Keratinocyte (primary cell): ENCODE measurements around the gene YAE1. TPM values are rescaled to one million over a fixed set of nuclear protein-coding genes. Genes with fewer than 3 reads are reported as not detected.

ENCODE experiments used
- DNase-seq: peaks from one replicate; pipeline ENCODE4 v3.0.0-alpha.2; 2011; ENCODE audit warnings: low read depth, missing footprints, low spot score
- FAIRE-seq: peaks from 2 replicates; lab custom pipeline; 2011; peaks lifted over from hg19 to GRCh38; lab: Jason Lieb, UNC
- H2AFZ ChIP-seq: 2 replicates; pipeline ENCODE4 v1.6.0; 2012; ENCODE audit warnings: low read length, control low read depth, inconsistent platforms; ENCODE audit not compliant: control insufficient read depth
- H3K27ac ChIP-seq: 2 replicates; pipeline ENCODE4 v1.5.1; 2011; ENCODE audit warnings: low read length; ENCODE audit not compliant: control insufficient read depth, insufficient read depth
- H3K27me3 ChIP-seq: 3 replicates; pipeline ENCODE4 v1.6.0; 2011; ENCODE audit warnings: low read length; ENCODE audit not compliant: control insufficient read depth, insufficient read depth; ENCODE audit errors: extremely low read depth
- H3K36me3 ChIP-seq, 2 experiments: 2 replicates in 1 of 2; 3 replicates in 1 of 2; pipeline ENCODE4 v1.5.1; 2011; ENCODE audit warnings: low read length in 2 of 2, mild to moderate bottlenecking in 1 of 2; ENCODE audit not compliant: control insufficient read depth in 2 of 2, insufficient read depth in 2 of 2; ENCODE audit errors: extremely low read depth in 1 of 2
- H3K4me1 ChIP-seq: 3 replicates; pipeline ENCODE4 v1.5.1; 2011; ENCODE audit warnings: low read length; ENCODE audit not compliant: control insufficient read depth, insufficient read depth; ENCODE audit errors: extremely low read depth
- H3K4me2 ChIP-seq: 3 replicates; pipeline ENCODE4 v1.6.0; 2011; ENCODE audit warnings: low read depth, low read length; ENCODE audit not compliant: control insufficient read depth, insufficient read depth; ENCODE audit errors: extremely low read depth
- H3K4me3 ChIP-seq, 3 experiments: fragments of 200-600 bp in 1 of 3; sonication (generic) in 1 of 3; 2 replicates in 2 of 3; 3 replicates in 1 of 3; pipeline ENCODE4 v1.5.1; 2011 to 2016; ENCODE audit warnings: low read length in 3 of 3, mild to moderate bottlenecking in 3 of 3, control low read depth in 2 of 3, inconsistent platforms in 1 of 3, low read depth in 1 of 3, mixed read lengths in 1 of 3, mixed run types in 1 of 3, moderate library complexity in 1 of 3; ENCODE audit not compliant: control insufficient read depth in 2 of 3, insufficient read depth in 2 of 3; ENCODE audit errors: extremely low read depth in 1 of 3
- H3K79me2 ChIP-seq: 2 replicates; pipeline ENCODE4 v1.6.0; 2012; ENCODE audit warnings: low read length; ENCODE audit not compliant: control insufficient read depth, insufficient read depth
- H3K9ac ChIP-seq: 3 replicates; pipeline ENCODE4 v1.6.0; 2011; ENCODE audit warnings: low read length; ENCODE audit not compliant: control insufficient read depth, insufficient read depth; ENCODE audit errors: extremely low read depth
- H3K9me1 ChIP-seq: 3 replicates; pipeline ENCODE4 v1.6.0; 2011; ENCODE audit warnings: low read length; ENCODE audit not compliant: control insufficient read depth, insufficient read depth; ENCODE audit errors: extremely low read depth
- H3K9me3 ChIP-seq: 2 replicates; pipeline ENCODE4 v1.5.1; 2012; ENCODE audit warnings: low read depth, low read length; ENCODE audit not compliant: control insufficient read depth
- H4K20me1 ChIP-seq: 3 replicates; pipeline ENCODE4 v1.6.0; 2011; ENCODE audit warnings: low read length; ENCODE audit not compliant: control insufficient read depth, insufficient read depth; ENCODE audit errors: extremely low read depth
- EZH2 ChIP-seq: IDR thresholded peaks from one replicate; pipeline ENCODE4 v1.6.1; 2012; ENCODE audit warnings: inconsistent platforms, mild to moderate bottlenecking, low read length, moderate library complexity
- dilution Hi-C: fragments of 300-500 bp; cut with MboI; formaldehyde crosslinking; loops from one replicate; pipeline ENCODE4 v1.7.0; 2020; ENCODE audit warnings: low sequenced_read_pairs; ENCODE audit not compliant: extremely low pct_ligation_motif_present
- polyA plus RNA-seq, 5 experiments: library from polyadenylated mRNA; depleted of rRNA in 3 of 5; stranded (reverse) in 3 of 5; stranded (forward) in 1 of 5; unstranded in 1 of 5; fragments of >200 nt; gene quantifications; 1 replicate in 1 of 5; 2 replicates in 3 of 5; 3 replicates in 1 of 5; pipeline versions ENCODE4 v1.2.1 to v1.2.3, GENCODE V29; 2011 to 2012; ENCODE audit warnings: missing spikeins in 2 of 5, low read depth in 1 of 5, low replicate concordance in 1 of 5
- TF ChIP-seq, protein P1 (sequence below), 3 experiments: IDR thresholded peaks in 1 of 3; conservative IDR thresholded peaks in 1 of 3; optimal IDR thresholded peaks in 1 of 3; 2 replicates in 2 of 3; 3 replicates in 1 of 3; pipeline versions ENCODE3 to v1.5.1; 2011; ENCODE audit warnings: low read length in 3 of 3, mild to moderate bottlenecking in 3 of 3, moderate library complexity in 2 of 3, control low read depth in 1 of 3, inconsistent platforms in 1 of 3; ENCODE audit not compliant: insufficient read depth in 2 of 3; ENCODE audit errors: extremely low read depth in 1 of 3

The YAE1 gene
- polyA plus RNA-seq, 1 donor (not counting 4 experiments of a cell fraction or from before 2014, with no cell fraction given), result 43.7 TPM

DNA sequence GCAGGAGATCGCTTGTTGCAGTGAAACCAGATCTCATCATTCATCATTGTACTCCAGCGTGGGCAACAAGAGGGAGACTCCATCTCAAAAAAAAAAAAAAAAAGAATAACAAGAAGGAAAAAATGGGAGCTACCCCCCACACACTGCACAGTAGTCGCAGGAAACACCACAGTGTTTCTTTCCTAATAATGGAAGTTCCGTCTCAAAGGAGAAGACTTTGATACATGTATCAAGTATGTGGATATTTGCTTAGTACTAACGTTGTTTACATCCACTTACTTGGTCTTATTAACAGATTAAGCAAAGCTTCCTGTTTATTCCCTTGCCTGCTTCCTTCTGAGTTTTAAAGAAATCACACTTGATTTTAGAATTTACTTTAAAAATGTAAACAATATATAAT lies 22.2 kb downstream of the YAE1 start:
- Histone ChIP-seq H4K20me1 (no peaks in the 10 kb centered on the region), H3K4me2 (no peak overlapping the region), H3K4me3 (no peak overlapping the region), H3K9me3 (no peaks in the 10 kb centered on the region), H3K9me1 (no peaks in the 10 kb centered on the region), H3K27me3 (no peaks in the 10 kb centered on the region), H3K36me3 (no peaks in the 10 kb centered on the region), H3K9ac (no peak overlapping the region), H3K4me1 (peaks cover 22% of the 10 kb centered on the region), H2AFZ (no peak overlapping the region), H3K27ac (no peak overlapping the region), H3K79me2 (no peaks in the 10 kb centered on the region)
- dilution Hi-C loops, result no loop called here
- TF ChIP-seq, protein P1, sequence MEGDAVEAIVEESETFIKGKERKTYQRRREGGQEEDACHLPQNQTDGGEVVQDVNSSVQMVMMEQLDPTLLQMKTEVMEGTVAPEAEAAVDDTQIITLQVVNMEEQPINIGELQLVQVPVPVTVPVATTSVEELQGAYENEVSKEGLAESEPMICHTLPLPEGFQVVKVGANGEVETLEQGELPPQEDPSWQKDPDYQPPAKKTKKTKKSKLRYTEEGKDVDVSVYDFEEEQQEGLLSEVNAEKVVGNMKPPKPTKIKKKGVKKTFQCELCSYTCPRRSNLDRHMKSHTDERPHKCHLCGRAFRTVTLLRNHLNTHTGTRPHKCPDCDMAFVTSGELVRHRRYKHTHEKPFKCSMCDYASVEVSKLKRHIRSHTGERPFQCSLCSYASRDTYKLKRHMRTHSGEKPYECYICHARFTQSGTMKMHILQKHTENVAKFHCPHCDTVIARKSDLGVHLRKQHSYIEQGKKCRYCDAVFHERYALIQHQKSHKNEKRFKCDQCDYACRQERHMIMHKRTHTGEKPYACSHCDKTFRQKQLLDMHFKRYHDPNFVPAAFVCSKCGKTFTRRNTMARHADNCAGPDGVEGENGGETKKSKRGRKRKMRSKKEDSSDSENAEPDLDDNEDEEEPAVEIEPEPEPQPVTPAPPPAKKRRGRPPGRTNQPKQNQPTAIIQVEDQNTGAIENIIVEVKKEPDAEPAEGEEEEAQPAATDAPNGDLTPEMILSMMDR (optimal IDR thresholded peaks at IDR 0.05 in 1 of 3, IDR thresholded peaks at IDR 0.05 in 1 of 3, conservative IDR thresholded peaks at IDR 0.05 in 1 of 3; ENCODE audit: extremely low read depth in 1 of 3, insufficient read depth in 2 of 3, low read length in 3 of 3), result no peak
- TF ChIP-seq EZH2, result no peak
- FAIRE-seq (no peak), DNase-seq (no peak)

DNA sequence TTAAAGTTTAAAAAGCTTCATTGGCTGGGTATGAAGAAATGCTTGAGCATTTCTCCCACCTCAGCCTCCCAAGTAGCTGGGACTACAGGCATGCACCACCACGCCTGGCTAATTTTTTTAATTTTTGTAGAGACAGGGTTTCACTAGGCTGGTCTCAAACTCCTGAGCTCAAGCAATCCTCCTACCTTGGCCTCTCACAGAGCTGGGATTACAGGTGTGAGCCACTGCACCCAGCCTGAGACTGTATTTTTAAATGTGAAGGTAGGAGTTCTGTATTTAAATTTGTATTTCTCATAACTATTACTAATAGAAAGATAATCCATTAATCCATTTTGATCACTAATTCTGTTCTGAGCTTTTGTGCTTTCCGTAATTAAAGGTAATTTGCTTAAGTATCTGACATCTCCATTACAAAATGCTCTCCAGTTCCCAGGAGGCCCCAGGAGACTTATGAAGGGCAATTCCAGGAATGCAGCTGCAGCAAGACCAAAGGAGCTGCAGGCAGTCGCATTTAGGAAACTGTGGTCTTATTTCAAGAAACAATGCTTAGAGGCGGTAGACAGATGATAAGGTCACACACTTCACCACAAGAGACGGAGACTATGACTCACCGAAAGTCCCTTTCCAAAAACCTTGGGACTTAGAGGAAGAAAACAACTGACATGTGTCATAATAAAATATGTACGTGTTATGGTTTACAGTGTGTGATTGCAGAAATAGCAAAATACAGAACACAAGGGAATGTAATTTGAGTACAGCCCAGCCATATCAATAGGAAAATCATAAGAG lies 23.3 kb downstream of the YAE1 start:
- DNase-seq (peak; percentile 66), FAIRE-seq (no peak)
- Histone ChIP-seq H3K36me3 (no peaks in the 10 kb centered on the region), H4K20me1 (no peaks in the 10 kb centered on the region), H3K9me1 (no peaks in the 10 kb centered on the region), H3K9me3 (no peaks in the 10 kb centered on the region), H2AFZ (no peak overlapping the region), H3K4me3 (no peak overlapping the region), H3K4me1 (peaks cover 22% of the 10 kb centered on the region), H3K4me2 (peak overlapping the region; percentile 13), H3K79me2 (no peaks in the 10 kb centered on the region), H3K27me3 (no peaks in the 10 kb centered on the region), H3K27ac (peak overlapping the region; percentile 5), H3K9ac (no peak overlapping the region)
- TF ChIP-seq EZH2, result no peak
- TF ChIP-seq, protein P1 (optimal IDR thresholded peaks at IDR 0.05 in 1 of 3, IDR thresholded peaks at IDR 0.05 in 1 of 3, conservative IDR thresholded peaks at IDR 0.05 in 1 of 3; ENCODE audit: extremely low read depth in 1 of 3, insufficient read depth in 2 of 3, low read length in 3 of 3), result no peak
- dilution Hi-C loops, result no loop called here
